Activated CD4-positive, alpha-beta T cell treated with anti-CD3 and anti-CD28 coated beads, Interleukin-10, Interleukin-2, amounts not matched to agents 100 ng/mL and 50 ng/mL, durations not matched to agents 16 hours and 8 hours (primary cell): Measurements from ENCODE around the gene ISLR2.

ENCODE experiments used
- DNase-seq: peaks from one replicate; pipeline ENCODE4 v3.0.0-alpha.2; 2020

The ISLR2 gene

DNA sequence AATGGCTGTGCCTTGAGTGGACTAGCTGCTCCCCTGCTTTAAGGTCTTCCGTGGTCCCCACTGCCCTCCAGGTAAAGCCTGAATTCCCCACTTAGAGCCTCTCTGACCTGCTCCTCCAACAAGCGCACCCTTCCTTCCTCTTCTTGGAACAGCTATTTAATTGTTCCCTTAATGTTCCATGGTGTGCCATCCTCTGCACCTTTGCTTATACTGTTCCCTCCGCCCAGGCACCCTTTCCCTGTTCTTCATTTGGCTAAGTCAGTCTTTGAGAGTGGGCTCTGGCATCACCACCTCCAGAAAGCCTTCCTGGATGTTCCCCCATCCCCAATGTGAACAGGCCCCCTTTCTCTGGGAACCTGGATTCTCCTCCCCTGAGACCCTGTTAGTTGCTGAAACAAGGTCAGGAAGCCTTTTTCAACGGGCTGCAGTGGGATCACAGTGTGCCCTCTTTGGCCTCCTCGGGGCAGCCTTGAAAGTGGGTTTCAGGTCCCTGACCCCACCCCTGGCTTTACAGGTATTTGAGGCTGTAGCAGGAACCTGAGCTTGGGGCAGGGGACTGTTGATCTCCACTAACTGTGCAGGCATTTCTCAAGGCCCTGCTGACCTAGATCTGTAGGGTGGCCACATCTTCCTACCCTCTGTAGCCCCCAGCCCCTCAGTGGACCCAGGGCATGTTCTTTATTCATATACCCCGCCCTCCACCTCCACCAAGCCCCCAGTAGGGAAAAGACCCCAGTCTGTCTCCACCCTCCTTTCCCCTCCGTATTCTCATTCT is 48.1 kb downstream of the ISLR2 start:
- no peak for DNase-seq

DNA sequence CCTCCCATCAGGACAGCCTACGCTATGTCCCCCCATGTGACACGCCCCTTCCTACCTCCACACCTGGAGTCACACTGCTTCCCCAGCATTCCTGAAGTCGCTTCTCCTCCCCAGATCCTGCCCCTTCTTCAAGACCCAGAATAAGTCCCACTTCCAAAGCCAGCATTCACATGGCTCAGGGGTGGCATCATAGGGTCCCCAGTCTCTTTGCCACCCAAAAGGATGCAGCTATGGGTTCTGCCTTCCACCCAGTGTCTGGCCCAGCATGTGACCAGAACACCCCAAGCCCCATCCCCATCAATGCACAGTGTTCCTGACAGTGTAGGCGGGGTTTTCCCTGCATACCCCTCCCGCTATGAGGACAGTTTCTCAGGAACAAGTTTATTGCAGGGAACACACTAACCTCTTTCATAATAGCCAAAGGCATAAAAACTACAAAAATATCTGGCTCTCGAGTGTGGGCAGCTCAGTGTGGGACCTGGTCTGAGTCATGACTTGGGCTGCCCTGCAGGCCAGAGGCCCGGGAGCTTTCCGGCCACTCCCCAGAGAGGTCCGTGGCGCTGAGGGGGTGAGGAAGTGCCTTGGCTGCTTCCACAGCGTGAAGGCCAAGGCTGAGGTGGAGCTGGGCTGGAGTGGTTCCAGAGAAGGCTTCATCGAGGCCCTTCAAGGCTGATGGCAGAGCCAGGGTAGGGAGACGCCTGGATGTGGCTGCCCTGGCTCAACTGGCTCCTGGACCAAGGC is 48.9 kb downstream of the ISLR2 start:
- no peak for DNase-seq

DNA sequence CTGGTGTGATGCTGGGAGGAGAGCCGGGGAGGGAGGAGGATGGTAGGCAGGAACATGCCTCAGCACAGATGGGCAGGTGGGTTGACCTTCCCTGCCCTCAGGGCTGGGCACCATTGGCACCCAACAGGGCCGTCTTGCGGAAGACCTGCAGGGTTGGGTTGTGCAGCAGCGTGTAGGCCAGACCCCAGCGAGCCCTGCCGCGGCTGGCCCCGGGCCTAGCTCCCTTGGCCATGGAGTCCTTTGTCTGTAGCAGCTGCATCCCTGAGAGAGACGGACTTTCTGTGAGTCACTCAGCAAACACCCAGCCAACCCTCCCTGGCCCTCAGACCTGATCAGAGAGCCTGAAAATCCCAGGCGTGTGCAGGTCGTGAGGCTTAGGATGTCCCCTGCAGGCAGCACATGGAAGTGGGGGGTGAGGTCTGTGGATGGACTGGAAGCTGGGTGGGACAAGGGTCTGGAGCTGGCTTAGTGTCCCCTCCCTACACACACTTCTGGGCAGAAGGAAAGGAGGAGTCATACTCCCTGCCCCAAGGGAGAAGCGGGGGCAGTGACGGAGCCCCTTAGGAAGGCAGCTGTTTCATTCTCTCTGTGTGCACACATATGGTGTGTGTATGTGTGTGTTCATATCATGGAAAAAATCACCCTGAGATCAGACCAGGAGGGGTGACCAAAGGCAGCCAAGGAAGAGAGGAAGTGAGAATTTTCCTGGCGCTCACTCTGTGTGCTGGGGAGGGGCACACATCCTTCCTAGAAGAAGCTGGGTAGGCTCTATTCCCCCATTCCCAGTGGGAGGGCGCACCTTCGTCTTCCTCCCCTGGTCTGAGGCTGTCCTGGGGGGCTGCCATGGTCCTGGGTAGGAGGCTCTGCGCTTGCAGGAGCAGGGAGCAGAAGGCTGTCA is 49.8 kb downstream of the ISLR2 start:
- DNase-seq, result no peak

DNA sequence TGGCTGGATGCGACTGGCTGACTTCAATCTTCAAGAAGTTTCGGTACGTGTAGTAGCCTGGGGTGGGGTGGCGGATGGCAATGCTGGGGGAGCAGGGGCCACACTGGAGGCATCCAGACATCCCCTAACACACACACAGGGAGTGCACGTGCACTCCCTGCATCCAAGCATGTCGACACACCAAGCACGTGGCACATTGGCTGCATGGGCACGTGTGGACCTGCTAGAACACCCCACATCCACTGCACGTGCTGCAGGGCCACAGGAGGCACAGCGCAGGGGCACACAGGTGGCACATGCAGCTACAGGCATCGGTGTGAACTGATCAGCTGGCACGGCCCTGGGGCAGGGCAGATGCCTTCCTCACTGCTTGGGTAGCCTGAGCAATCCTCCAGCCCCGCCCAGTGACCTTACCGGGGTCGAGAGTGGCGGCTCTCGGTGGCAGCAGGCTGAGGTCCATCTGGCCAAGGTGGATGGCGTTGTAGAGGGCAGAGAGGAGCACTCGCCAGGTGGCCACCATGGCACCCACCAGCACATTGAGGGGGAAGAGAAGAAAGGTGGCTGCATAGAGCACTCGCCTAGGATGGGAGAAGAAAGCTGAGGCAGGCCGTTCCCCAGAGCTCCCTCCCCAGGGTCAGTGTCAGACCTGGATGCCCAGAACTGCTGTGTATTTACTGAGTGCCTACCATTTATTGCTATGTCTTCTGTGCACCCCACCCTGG is 50.7 kb downstream of the ISLR2 start:
- no peak for DNase-seq

DNA sequence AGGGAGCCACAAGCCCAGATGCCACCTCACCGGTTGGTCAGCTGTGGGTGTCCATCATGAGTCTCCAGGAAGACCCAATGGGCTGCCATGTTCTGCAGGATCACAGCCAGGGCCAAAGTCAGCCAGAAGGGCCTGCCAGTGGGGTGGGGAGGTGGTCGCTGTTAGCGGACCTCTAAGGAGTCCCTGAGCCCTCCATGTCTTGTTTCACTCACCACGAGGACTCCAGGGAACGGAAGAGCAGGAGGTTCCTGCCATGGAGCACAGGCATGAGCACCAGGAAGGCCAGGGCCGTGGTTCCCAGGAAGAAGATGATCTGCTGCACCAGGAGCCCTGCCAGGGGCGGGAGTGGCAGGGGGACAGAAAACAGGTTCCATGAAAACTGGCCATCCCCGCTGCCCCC is 51.7 kb downstream of the ISLR2 start:
- DNase-seq, result no peak

DNA sequence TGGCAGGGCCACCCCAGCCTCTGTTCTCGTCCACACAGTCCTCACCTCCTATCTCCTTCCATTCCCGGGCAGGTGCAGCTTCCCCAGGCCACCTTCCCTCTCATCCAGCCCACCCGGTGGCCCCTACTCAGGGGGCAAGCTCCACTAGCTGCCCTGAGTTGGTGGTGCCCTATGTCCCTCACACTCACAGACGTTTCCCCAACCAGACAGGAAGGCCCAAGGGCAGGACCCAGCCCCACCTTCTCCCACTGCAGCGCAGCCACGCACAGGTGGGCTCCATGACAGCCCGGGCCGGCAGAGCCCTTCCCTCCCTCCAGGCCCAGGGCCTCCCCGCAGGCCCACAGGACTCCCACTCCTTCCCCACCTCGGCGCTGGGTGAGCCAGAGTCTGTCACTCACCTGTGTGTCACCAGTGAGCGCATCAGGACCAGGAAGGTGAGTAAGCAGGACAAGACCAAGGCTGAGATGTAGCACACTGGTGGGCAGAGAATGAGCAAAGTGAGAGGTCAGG is 54.3 kb downstream of the ISLR2 start:
- DNase-seq, result no peak

DNA sequence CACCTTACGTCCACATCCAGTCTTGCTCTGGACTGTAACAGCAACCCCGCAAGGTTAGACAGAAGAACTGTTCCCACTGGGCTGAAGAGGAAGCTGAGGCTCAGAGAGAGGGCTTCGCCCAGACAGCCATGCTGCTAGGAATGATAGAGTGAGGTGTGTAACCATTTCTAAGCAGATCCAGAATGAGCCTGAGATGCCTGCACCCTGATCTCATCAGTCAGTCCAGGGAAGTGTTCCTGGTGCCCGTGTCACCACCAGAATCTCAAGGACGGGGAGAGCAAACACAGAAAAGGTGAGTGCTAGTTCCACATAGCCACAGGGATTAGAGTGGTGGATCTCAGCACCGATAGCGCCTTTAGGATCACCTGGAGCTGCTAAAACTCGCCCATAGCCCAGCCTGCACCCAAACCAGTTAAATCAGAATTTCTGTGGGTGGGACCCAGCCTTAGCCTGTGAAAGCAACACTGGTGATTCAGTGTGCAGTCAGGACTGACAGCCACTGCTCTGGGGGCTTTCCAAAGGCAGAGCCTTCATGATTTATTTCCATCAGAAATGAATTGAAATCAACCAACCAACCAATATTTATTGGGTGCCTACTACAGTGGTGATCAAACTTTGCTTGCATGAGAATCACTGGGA is 55.4 kb downstream of the ISLR2 start:
- DNase-seq, result no peak
